ENCODE measurements around the gene COL15A1.

DNA sequence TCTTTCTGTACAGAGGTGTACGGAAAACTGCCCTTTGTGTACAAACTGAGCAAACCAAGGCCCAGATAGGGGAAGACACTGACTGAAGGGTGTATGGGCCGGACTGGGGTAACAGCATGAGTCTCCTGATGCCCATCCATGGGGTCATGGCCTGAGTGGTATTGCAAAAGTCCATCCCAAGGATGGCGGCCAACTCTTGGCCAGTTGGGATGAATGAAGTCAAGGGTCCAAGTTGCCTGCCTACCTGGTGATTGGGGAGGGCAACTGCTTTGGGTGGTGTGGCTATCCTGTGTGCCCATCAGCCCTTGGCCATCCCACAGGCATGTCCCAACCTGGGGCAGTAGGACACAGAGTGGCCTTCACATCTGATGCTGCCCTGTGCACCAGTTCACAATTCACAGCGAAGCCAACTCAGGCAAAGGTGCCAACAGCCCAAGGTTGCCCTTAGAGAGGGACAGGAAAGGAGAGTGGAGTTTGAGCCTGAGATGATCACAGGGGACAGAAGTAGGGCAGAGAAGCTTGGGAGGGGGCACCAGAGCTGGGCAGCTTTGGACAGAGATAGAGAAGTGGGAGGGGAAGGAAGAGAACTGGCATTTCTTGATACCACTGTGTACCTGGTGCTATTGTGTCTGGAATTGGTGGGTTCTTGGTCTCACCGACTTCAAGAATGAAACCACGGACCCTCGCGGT, 46.6 kb downstream of the COL15A1 start:
- no peak for TF ChIP-seq POLR2AphosphoS5 (IDR thresholded peaks at IDR 0.05; ENCODE audit: low read depth, low read length)
- TF ChIP-seq, protein P1, sequence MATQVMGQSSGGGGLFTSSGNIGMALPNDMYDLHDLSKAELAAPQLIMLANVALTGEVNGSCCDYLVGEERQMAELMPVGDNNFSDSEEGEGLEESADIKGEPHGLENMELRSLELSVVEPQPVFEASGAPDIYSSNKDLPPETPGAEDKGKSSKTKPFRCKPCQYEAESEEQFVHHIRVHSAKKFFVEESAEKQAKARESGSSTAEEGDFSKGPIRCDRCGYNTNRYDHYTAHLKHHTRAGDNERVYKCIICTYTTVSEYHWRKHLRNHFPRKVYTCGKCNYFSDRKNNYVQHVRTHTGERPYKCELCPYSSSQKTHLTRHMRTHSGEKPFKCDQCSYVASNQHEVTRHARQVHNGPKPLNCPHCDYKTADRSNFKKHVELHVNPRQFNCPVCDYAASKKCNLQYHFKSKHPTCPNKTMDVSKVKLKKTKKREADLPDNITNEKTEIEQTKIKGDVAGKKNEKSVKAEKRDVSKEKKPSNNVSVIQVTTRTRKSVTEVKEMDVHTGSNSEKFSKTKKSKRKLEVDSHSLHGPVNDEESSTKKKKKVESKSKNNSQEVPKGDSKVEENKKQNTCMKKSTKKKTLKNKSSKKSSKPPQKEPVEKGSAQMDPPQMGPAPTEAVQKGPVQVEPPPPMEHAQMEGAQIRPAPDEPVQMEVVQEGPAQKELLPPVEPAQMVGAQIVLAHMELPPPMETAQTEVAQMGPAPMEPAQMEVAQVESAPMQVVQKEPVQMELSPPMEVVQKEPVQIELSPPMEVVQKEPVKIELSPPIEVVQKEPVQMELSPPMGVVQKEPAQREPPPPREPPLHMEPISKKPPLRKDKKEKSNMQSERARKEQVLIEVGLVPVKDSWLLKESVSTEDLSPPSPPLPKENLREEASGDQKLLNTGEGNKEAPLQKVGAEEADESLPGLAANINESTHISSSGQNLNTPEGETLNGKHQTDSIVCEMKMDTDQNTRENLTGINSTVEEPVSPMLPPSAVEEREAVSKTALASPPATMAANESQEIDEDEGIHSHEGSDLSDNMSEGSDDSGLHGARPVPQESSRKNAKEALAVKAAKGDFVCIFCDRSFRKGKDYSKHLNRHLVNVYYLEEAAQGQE (IDR thresholded peaks at IDR 0.05; ENCODE audit: insufficient read depth in 1 of 2, low read depth in 2 of 2, low read length in 2 of 2), result no peak
- TF ChIP-seq FOXP2 (optimal IDR thresholded peaks at IDR 0.05; ENCODE audit: borderline replicate concordance, extremely low read depth, extremely low read length, insufficient read depth), result no peak
- TF ChIP-seq SIN3A (IDR thresholded peaks at IDR 0.05; ENCODE audit: borderline replicate concordance, insufficient read depth, low read length), result no peak
